K562 (cell line): Measurements from ENCODE around the gene HGD. TPM values are rescaled to one million over a fixed set of nuclear protein-coding genes. Genes with fewer than 3 reads are reported as not detected.

Experiments used
- ATAC-seq: fragments of 200-7000 bp; cut with Tn5 transposase; 3 replicates; pipeline ENCODE4 v1.9.1; 2020; ENCODE audit warnings: moderate library complexity
- BruUV-seq: library from RNA; stranded (reverse); fragments of 400-500 nt; replicated peaks from 2 replicates; lab custom pipeline; 2021; lab: Mats Ljungman, UMichigan
- CTCF ChIA-PET: fragments of 300-600 bp; formaldehyde crosslinking; extraction: SDS; loops from one replicate; lab custom pipeline; 2021; ENCODE audit warnings: low intra/inter-chr PET ratio; lab: Yijun Ruan, JAX
- POLR2A ChIA-PET: fragments of 300-600, 350-650 bp; sonication (Branson Sonifier 250); formaldehyde crosslinking; extraction: SDS; loops from one replicate; lab custom pipeline; 2021; ENCODE audit warnings: antibody characterized with exemption, inconsistent platforms; lab: Yijun Ruan, JAX
- DNase-seq, 4 experiments: peaks; one replicate each; pipeline versions ENCODE4 v3.0.0 to v3.0.0-alpha.2; 2011 to 2018; ENCODE audit warnings: low spot score in 3 of 4, mixed read lengths in 3 of 4; ENCODE audit errors: extremely low read depth in 1 of 4
- FAIRE-seq: peaks from 2 replicates; lab custom pipeline; 2011; peaks lifted over from hg19 to GRCh38; lab: Jason Lieb, UNC
- H2AFZ ChIP-seq: 2 replicates; pipeline ENCODE4 v1.6.0; 2011; ENCODE audit warnings: low read depth, low read length, control low read depth, inconsistent platforms
- H3K27ac ChIP-seq: fragments of 200-600 bp; 3 replicates; pipeline ENCODE4 v1.8.0; 2011; ENCODE audit warnings: low read depth, mild to moderate bottlenecking, control low read depth, inconsistent platforms, low read length, moderate library complexity, mixed read lengths; ENCODE audit errors: extremely low read depth
- H3K27me3 ChIP-seq, 2 experiments: fragments of 300-600 bp in 1 of 2; 2 replicates in 1 of 2; 3 replicates in 1 of 2; pipeline versions ENCODE4 v1.6.0 to v1.8.0; 2011; ENCODE audit warnings: inconsistent platforms in 2 of 2, low read length in 2 of 2, mild to moderate bottlenecking in 1 of 2, mixed read lengths in 1 of 2, moderate library complexity in 1 of 2; ENCODE audit not compliant: control insufficient read depth in 2 of 2, insufficient read depth in 2 of 2
- H3K36me3 ChIP-seq: fragments of 300-600 bp; 3 replicates; pipeline ENCODE4 v1.8.0; 2011; ENCODE audit warnings: mild to moderate bottlenecking, low read length, inconsistent platforms; ENCODE audit not compliant: control insufficient read depth, insufficient read depth
- H3K4me1 ChIP-seq, 2 experiments: fragments of 200-600 bp in 1 of 2; replicated peaks in 1 of 2; 2 replicates in 1 of 2; 3 replicates in 1 of 2; pipeline versions ENCODE4 v1.5.1 to v1.8.0; 2011; ENCODE audit warnings: inconsistent platforms in 2 of 2, low read length in 2 of 2, mild to moderate bottlenecking in 1 of 2, mixed read lengths in 1 of 2, moderate library complexity in 1 of 2; ENCODE audit not compliant: control insufficient read depth in 2 of 2, insufficient read depth in 2 of 2
- H3K4me2 ChIP-seq: 2 replicates; pipeline ENCODE4 v1.6.1; 2011; ENCODE audit warnings: low read length, control low read depth, inconsistent platforms, mixed read lengths; ENCODE audit not compliant: insufficient read depth
- H3K4me3 ChIP-seq: fragments of 200-600 bp; sonication (generic), shearing (Covaris generic); 2 replicates; pipeline ENCODE4 v1.5.1; 2016; ENCODE audit warnings: control low read depth, inconsistent platforms
- H3K79me2 ChIP-seq: fragments of 200-600 bp; 3 replicates; pipeline ENCODE4 v1.8.0; 2011; ENCODE audit warnings: low read length, inconsistent platforms; ENCODE audit not compliant: control insufficient read depth, insufficient read depth
- H3K9ac ChIP-seq, 2 experiments: 2 replicates each; pipeline versions ENCODE4 v1.6.0 to v1.6.1; 2011; ENCODE audit warnings: low read depth in 2 of 2, low read length in 2 of 2, control low read depth in 1 of 2, inconsistent platforms in 1 of 2, mild to moderate bottlenecking in 1 of 2, mixed read lengths in 1 of 2; ENCODE audit not compliant: insufficient read depth in 1 of 2
- H3K9me1 ChIP-seq: one replicate; pipeline ENCODE4 v1.6.0; 2011; ENCODE audit warnings: inconsistent platforms, mild to moderate bottlenecking, low read length, moderate library complexity; ENCODE audit not compliant: control insufficient read depth, insufficient read depth
- H3K9me3 ChIP-seq: replicated peaks from 2 replicates; pipeline ENCODE4 v1.5.1; 2011; ENCODE audit warnings: low read depth, low read length, inconsistent platforms; ENCODE audit not compliant: control insufficient read depth, insufficient read depth
- H4K20me1 ChIP-seq: replicated peaks from 2 replicates; pipeline ENCODE4 v1.6.1; 2011; ENCODE audit warnings: low read length, inconsistent platforms, mixed read lengths; ENCODE audit not compliant: control insufficient read depth, insufficient read depth
- ATF4 ChIP-seq: fragments of 450-650 bp; formaldehyde crosslinking; IDR thresholded peaks from 2 replicates; pipeline ENCODE4 v1.4.0; 2022; ENCODE audit warnings: mild to moderate bottlenecking, moderate library complexity
- BCL6 ChIP-seq: fragments of 250-450 bp; sonication (Bioruptor Pico); IDR thresholded peaks from 2 replicates; pipeline ENCODE4 v1.4.0; 2020
- BRCA1 ChIP-seq, 2 experiments: fragments of 450-650 bp in 1 of 2; sonication (generic) in 1 of 2; formaldehyde crosslinking in 1 of 2; IDR thresholded peaks; 2 replicates each; pipeline versions ENCODE4 v1.5.0 to v1.6.1; 2017 to 2020; ENCODE audit warnings: mild to moderate bottlenecking in 1 of 2, missing genetic modification reagents in 1 of 2
- CBX3 ChIP-seq, 2 experiments: IDR thresholded peaks; 1 replicate in 1 of 2; 2 replicates in 1 of 2; pipeline ENCODE4 v1.6.1; 2012; ENCODE audit warnings: inconsistent platforms in 2 of 2, low read length in 2 of 2, borderline replicate concordance in 1 of 2, control low read depth in 1 of 2
- E4F1 ChIP-seq: fragments of 250-450 bp; sonication (Bioruptor Pico); IDR thresholded peaks from 2 replicates; pipeline ENCODE4 v1.5.0; 2021; ENCODE audit warnings: mild to moderate bottlenecking, borderline replicate concordance
- GABPB1 ChIP-seq: sonication (generic); formaldehyde crosslinking; IDR thresholded peaks from 2 replicates; pipeline ENCODE4 v1.8.0; 2022; ENCODE audit warnings: mild to moderate bottlenecking, missing genetic modification reagents
- MBD2 ChIP-seq: sonication (generic); IDR thresholded peaks from 2 replicates; pipeline ENCODE4 v1.6.1; 2016; ENCODE audit warnings: low read depth, borderline replicate concordance
- MXI1 ChIP-seq: IDR thresholded peaks from 2 replicates; pipeline ENCODE4 v1.6.1; 2011; ENCODE audit warnings: low read depth, mild to moderate bottlenecking, improper control_type of control experiment, low read length
- PHB ChIP-seq: fragments of 250-450 bp; sonication (Bioruptor Pico); IDR thresholded peaks from 2 replicates; pipeline ENCODE4 v1.5.0; 2021
- POLR2A ChIP-seq: fragments of 450-650 bp; conservative IDR thresholded peaks from 2 replicates; pipeline ENCODE4 v1.6.1; 2016
- RCOR1 ChIP-seq, 2 experiments: IDR thresholded peaks; 2 replicates each; pipeline ENCODE4 v1.6.1; 2012; ENCODE audit warnings: low read depth in 2 of 2, low read length in 2 of 2, borderline replicate concordance in 1 of 2, improper control_type of control experiment in 1 of 2
- SMARCA5 ChIP-seq: fragments of 450-650 bp; IDR thresholded peaks from 2 replicates; pipeline ENCODE4 v1.6.1; 2016
- SPI1 ChIP-seq: IDR thresholded peaks from 2 replicates; pipeline ENCODE4 v1.6.1; 2011; ENCODE audit warnings: low read depth, low read length, control low read depth, borderline replicate concordance
- TFAP4 ChIP-seq: sonication (generic); formaldehyde crosslinking; IDR thresholded peaks from 2 replicates; pipeline ENCODE4 v1.8.0; 2022; ENCODE audit warnings: missing genetic modification reagents, mild to moderate bottlenecking, moderate library complexity, borderline replicate concordance
- UBTF ChIP-seq, 2 experiments: IDR thresholded peaks; 2 replicates each; pipeline ENCODE4 v1.6.1; 2012; ENCODE audit warnings: improper control_type of control experiment in 2 of 2, low read depth in 2 of 2, low read length in 2 of 2, borderline replicate concordance in 1 of 2
- ZC3H8 ChIP-seq: fragments of 450-650 bp; IDR thresholded peaks from 2 replicates; pipeline ENCODE4 v1.6.1; 2017
- ZFP30 ChIP-seq: fragments of 250-450 bp; sonication (Bioruptor Pico); IDR thresholded peaks from 2 replicates; pipeline ENCODE4 v1.8.0; 2022; ENCODE audit warnings: moderate library complexity, mild to moderate bottlenecking, inconsistent platforms, borderline replicate concordance
- ZSCAN29 ChIP-seq: fragments of 450-650 bp; IDR thresholded peaks from 2 replicates; pipeline ENCODE4 v1.6.1; 2017
- WGBS: fragments of 100-300 bp; shearing (Covaris generic); methylation state at CpG from one replicate; pipeline ENCODE4 v1.1.6; 2016; ENCODE audit warnings: low coverage, mixed read lengths; ENCODE audit not compliant: insufficient coverage; ENCODE audit errors: missing lambda C conversion rate; 5-methylcytosine and 5-hydroxymethylcytosine counted together
- in situ Hi-C: fragments of 300-500 bp; cut with MboI; formaldehyde crosslinking; loops from 4 replicates; pipeline ENCODE4 v1.15.0; 2018; ENCODE audit warnings: inconsistent platforms, mixed read lengths
- intact Hi-C: fragments of 100-400 bp; cut with micrococcal nuclease; formaldehyde crosslinking; loops from 2 replicates; pipeline ENCODE4 v1.14.2; 2022
- polyA plus RNA-seq, 8 experiments: library from polyadenylated mRNA; depleted of rRNA in 4 of 8; stranded (reverse) in 5 of 8; unstranded in 3 of 8; fragments of >200 nt; fragmentation: Nextera tagmentation in 2 of 8; fragmentation: Illumina TruSeq in 1 of 8; extraction: Ambion mirVana in 2 of 8; extraction: Trizol in 1 of 8; gene quantifications; 2 replicates each; pipeline versions ENCODE4 v1.2.1 to v1.2.3, GENCODE V29; 2011 to 2014; ENCODE audit warnings: inconsistent platforms in 1 of 8, missing spikeins in 1 of 8
- total RNA-seq, 7 experiments: library from RNA; depleted of rRNA in 6 of 7; stranded (reverse); fragments of >200 nt in 6 of 7; fragmentation: Illumina TruSeq in 2 of 7; extraction: Trizol in 2 of 7; gene quantifications; 2 replicates each; pipeline versions ENCODE4 v1.2.1 to v1.2.3, GENCODE V29; 2011 to 2021; ENCODE audit warnings: low replicate concordance in 1 of 7

HGD gene
- total and polyA plus RNA-seq, 9 of the 15 experiments (the other 6 are each of a cell fraction or from before 2014, with no cell fraction given), result 0.08 to 0.25 (median 0.17) TPM; not detected in 4

- peaks cover 0 to 14% of the 10 kb centered on the region in 2 experiments; a peak in 3 of 5 replicates for H3K4me1 ChIP-seq
- TSS peak; percentile 65 for BruUV-seq
- peak overlapping the region; percentile 99 to 100 for H3K9ac ChIP-seq
- H3K9me3 ChIP-seq, result no peaks in the 10 kb centered on the region
- no peak for ATAC-seq
- peak overlapping the region; percentile 88 for H3K4me3 ChIP-seq
- ChIA-PET CTCF (no interaction called here), POLR2A (interaction anchor here (0.7 to 1.4 kb wide), 5 partner anchors 10 to 838 kb away, joined by 3 to 10 read pairs (median 5); no protein-coding TSS in a partner anchor)
- H3K27me3 ChIP-seq, result no peaks in the 10 kb centered on the region
- no peaks in the 10 kb centered on the region for H3K9me1 ChIP-seq
- peak overlapping the region; percentile 97 for H3K4me2 ChIP-seq
- in situ Hi-C loops (no loop called here), intact Hi-C loops (no loop called here)
- no peak for DNase-seq
- H2AFZ ChIP-seq, result peak overlapping the region; percentile 90
- peak overlapping the region; percentile 98 for H3K27ac ChIP-seq
- peaks cover 36% of the 10 kb centered on the region for H3K79me2 ChIP-seq
- H3K36me3 ChIP-seq, result peaks cover 38% of the 10 kb centered on the region
- H4K20me1 ChIP-seq, result no peaks in the 10 kb centered on the region
- WGBS, result 0% methylated on average over 4 of the region's 4 CpGs
- no peak for FAIRE-seq
- no peak for TF ChIP-seq BCL6 (CRISPR knock-in tag)
- TF ChIP-seq ZC3H8, result no peak
- TF ChIP-seq ZFP30 (CRISPR knock-in tag), result no peak
- 0 out of 4 replicates have a peak, but pooled peaks of 1 of the 2 experiments have one; percentile 24 for TF ChIP-seq RCOR1 (IDR thresholded peaks at IDR 0.05; ENCODE audit: borderline replicate concordance in 1 of 2, low read depth in 2 of 2, low read length in 2 of 2)
- no peak for TF ChIP-seq E4F1
- TF ChIP-seq GABPB1, result 0 out of 2 replicates have a peak, but pooled peaks have one; percentile 11
- TF ChIP-seq UBTF (IDR thresholded peaks at IDR 0.05; ENCODE audit: borderline replicate concordance in 1 of 2, low read depth in 2 of 2, low read length in 2 of 2), result no peak
- 0 out of 2 replicates have a peak, but pooled peaks have one; percentile 3 for TF ChIP-seq TFAP4 (CRISPR knock-in tag)
- TF ChIP-seq PHB, result no peak
- TF ChIP-seq SMARCA5, result peak; percentile 48; the same call in 1 of the 2 replicates
- TF ChIP-seq SPI1, result no peak
- peak; percentile 83 for TF ChIP-seq ZSCAN29
- no peak for TF ChIP-seq MXI1
- TF ChIP-seq MBD2, result no peak
- TF ChIP-seq POLR2A, result no peak
- 0 out of 3 replicates have a peak, but pooled peaks of 1 of the 2 experiments have one; percentile 35 for TF ChIP-seq CBX3 (IDR thresholded peaks at IDR 0.05; ENCODE audit: borderline replicate concordance in 1 of 2, low read length in 2 of 2)
- TF ChIP-seq BRCA1 (IDR thresholded peaks at IDR 0.05), result no peak
- no peak for TF ChIP-seq BRCA1 (CRISPR knock-in tag; IDR thresholded peaks at IDR 0.05)
- TF ChIP-seq ATF4 (CRISPR knock-in tag), result no peak
Observed at GRCh38 chr3:120595788-120596115, 86.3 kb downstream of the HGD start.
